K562 (cell line): Measurements from ENCODE around the gene HNRNPK. TPM values are rescaled to one million over a fixed set of nuclear protein-coding genes. Genes with fewer than 3 reads are reported as not detected.
A peak's percentile ranks its signal among the peaks of the same experiment; 100 is the strongest.

Experiments used
- BDP1 ChIP-seq: IDR thresholded peaks from 3 replicates; pipeline ENCODE4 v1.6.1; 2011; ENCODE audit not compliant: insufficient read length, insufficient read depth
- CEBPG ChIP-seq, 3 experiments: fragments of 200-800 bp in 1 of 3; sonication (Bioruptor generic) in 1 of 3; sonication (generic) in 1 of 3; formaldehyde crosslinking in 1 of 3; IDR thresholded peaks in 2 of 3; conservative IDR thresholded peaks in 1 of 3; 2 replicates each; pipeline versions ENCODE4 v1.6.1 to v1.8.0; 2016 to 2022; ENCODE audit warnings: missing compliant biosample characterization in 2 of 3, missing genetic modification characterization in 2 of 3, mild to moderate bottlenecking in 1 of 3, missing genetic modification reagents in 1 of 3
- COPS2 ChIP-seq: fragments of 450-650 bp; conservative IDR thresholded peaks from 2 replicates; pipeline ENCODE4 v1.6.1; 2016; ENCODE audit warnings: mild to moderate bottlenecking, moderate library complexity
- DACH1 ChIP-seq: fragments of 450-650 bp; IDR thresholded peaks from 2 replicates; pipeline ENCODE4 v1.6.1; 2018; ENCODE audit not compliant: partially characterized antibody
- ELF4 ChIP-seq: fragments of 450-650 bp; formaldehyde crosslinking; IDR thresholded peaks from 2 replicates; pipeline ENCODE4 v1.4.0; 2022; ENCODE audit warnings: missing genetic modification characterization
- GTF2A2 ChIP-seq: IDR thresholded peaks from 2 replicates; pipeline ENCODE4 v1.6.1; 2016; ENCODE audit warnings: mild to moderate bottlenecking, missing genetic modification characterization, missing compliant biosample characterization
- IRF2 ChIP-seq: sonication (generic); formaldehyde crosslinking; IDR thresholded peaks from 2 replicates; pipeline ENCODE4 v1.8.1; 2022; ENCODE audit warnings: mild to moderate bottlenecking, missing genetic modification reagents
- MED1 ChIP-seq: sonication (generic); formaldehyde crosslinking; IDR thresholded peaks from 2 replicates; pipeline ENCODE4 v1.8.1; 2023; ENCODE audit warnings: missing genetic modification reagents, borderline replicate concordance
- NFE2L1 ChIP-seq: fragments of 450-650 bp; IDR thresholded peaks from 2 replicates; pipeline ENCODE4 v1.6.1; 2016; ENCODE audit warnings: missing genetic modification characterization, low read depth, mild to moderate bottlenecking, missing compliant biosample characterization, moderate library complexity, borderline replicate concordance
- RBM39 ChIP-seq: fragments of 200-400 bp; formaldehyde crosslinking; optimal IDR thresholded peaks from 2 replicates; pipeline ENCODE3; 2018; ENCODE audit warnings: low read depth, low read length
- SFPQ ChIP-seq: fragments of 200-400 bp; formaldehyde crosslinking; IDR thresholded peaks from 2 replicates; pipeline ENCODE4 v1.6.1; 2017; ENCODE audit warnings: mild to moderate bottlenecking, low read depth, low read length, moderate library complexity
- SMAD1 ChIP-seq: fragments of 150-350 bp; IDR thresholded peaks from 2 replicates; pipeline ENCODE4 v1.6.1; 2014; ENCODE audit warnings: low read length, low read depth; ENCODE audit not compliant: partially characterized antibody
- SNIP1 ChIP-seq: fragments of 450-650 bp; IDR thresholded peaks from 2 replicates; pipeline ENCODE4 v1.7.1; 2017; ENCODE audit warnings: low read depth, mild to moderate bottlenecking
- USF1 ChIP-seq: sonication (generic); formaldehyde crosslinking; IDR thresholded peaks from 2 replicates; pipeline ENCODE4 v1.9.0; 2022; ENCODE audit warnings: mild to moderate bottlenecking, missing genetic modification reagents
- ZFP91 ChIP-seq: sonication (generic); formaldehyde crosslinking; IDR thresholded peaks from 2 replicates; pipeline ENCODE4 v1.8.0; 2022; ENCODE audit warnings: mild to moderate bottlenecking, missing genetic modification reagents
- ZNF263 ChIP-seq: sonication (generic); formaldehyde crosslinking; IDR thresholded peaks from 2 replicates; pipeline ENCODE4 v1.8.0; 2022; ENCODE audit warnings: mild to moderate bottlenecking, missing genetic modification reagents, borderline replicate concordance
- ZNF280A ChIP-seq: fragments of 450-650 bp; IDR thresholded peaks from 2 replicates; pipeline ENCODE4 v1.6.1; 2018; ENCODE audit warnings: mild to moderate bottlenecking, low read depth; ENCODE audit not compliant: partially characterized antibody
- polyA plus RNA-seq, 8 experiments: library from polyadenylated mRNA; depleted of rRNA in 4 of 8; stranded (reverse) in 5 of 8; unstranded in 3 of 8; fragments of >200 nt; fragmentation: Nextera tagmentation in 2 of 8; fragmentation: Illumina TruSeq in 1 of 8; extraction: Ambion mirVana in 2 of 8; extraction: Trizol in 1 of 8; gene quantifications; 2 replicates each; pipeline versions ENCODE4 v1.2.1 to v1.2.3, GENCODE V29; 2011 to 2014; ENCODE audit warnings: inconsistent platforms in 1 of 8, missing spikeins in 1 of 8
- total RNA-seq, 7 experiments: library from RNA; depleted of rRNA in 6 of 7; stranded (reverse); fragments of >200 nt in 6 of 7; fragmentation: Illumina TruSeq in 2 of 7; extraction: Trizol in 2 of 7; gene quantifications; 2 replicates each; pipeline versions ENCODE4 v1.2.1 to v1.2.3, GENCODE V29; 2011 to 2021; ENCODE audit warnings: low replicate concordance in 1 of 7
- TF ChIP-seq, protein P1 (sequence below): fragments of 250-450 bp; sonication (Bioruptor Pico); IDR thresholded peaks from 2 replicates; pipeline ENCODE4 v1.5.0; 2021; ENCODE audit warnings: mild to moderate bottlenecking, borderline replicate concordance

HNRNPK gene
- total and polyA plus RNA-seq, 9 of the 15 experiments (the other 6 are each of a cell fraction or from before 2014, with no cell fraction given) = 224 to 883 (median 618) TPM

DNA sequence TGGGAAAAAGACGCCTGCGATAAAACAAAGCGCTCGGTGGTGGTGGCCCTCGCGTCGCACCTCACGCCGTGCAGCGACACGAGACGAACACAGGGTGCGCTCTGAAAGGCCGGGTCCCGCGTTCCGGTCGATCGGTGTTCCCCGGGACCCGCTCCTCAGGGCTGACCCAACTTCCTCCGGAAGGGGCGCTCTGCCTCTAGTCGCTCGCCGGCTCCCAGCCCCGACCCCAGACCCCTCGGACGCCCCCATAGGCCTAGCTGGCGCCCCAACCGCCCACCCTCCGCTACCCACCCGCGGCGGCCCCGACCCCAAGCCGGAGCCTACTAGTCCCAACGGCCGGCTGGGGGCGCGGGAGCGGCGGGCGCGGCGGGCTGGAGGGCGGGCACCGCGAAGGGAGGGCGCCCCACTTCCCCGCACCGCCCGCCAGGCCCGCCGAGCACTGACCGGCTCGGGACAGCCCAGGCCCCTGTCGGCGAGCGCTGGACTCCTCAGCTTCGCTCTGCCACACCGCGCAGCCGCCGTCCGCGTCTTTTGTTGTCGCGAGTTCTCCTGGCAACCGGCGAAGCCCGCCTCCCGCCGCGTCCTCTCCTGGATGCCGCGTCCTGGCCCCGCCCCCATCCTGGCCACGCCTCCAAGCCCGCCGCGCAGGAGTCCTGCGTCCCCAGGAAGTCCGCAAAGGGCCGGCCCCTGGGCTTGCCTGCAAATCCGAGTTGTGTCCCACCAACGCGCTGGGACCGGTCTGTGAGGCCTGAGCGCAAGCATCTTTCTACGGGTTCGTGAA, 58.9 kb downstream of the HNRNPK start, which contains the start of gene KIF27 (continued):
- TF ChIP-seq COPS2 (no peak), NFE2L1 (tag) (no peak), ZFP91 (CRISPR knock-in tag) (no peak), USF1 (CRISPR knock-in tag) (no peak), ZNF263 (no peak; the same call in 1 of the 2 replicates), IRF2 (no peak), SFPQ (peak; percentile 83), SMAD1 (no peak), ZNF280A (no peak), RBM39 (no peak), MED1 (no peak), CEBPG (CRISPR knock-in tag; IDR thresholded peaks at IDR 0.05) (peak; percentile 37; the same call in 1 of the 2 replicates), CEBPG (tag; conservative IDR thresholded peaks at IDR 0.05 in 1 of 2, IDR thresholded peaks at IDR 0.05 in 1 of 2) (no peak), GTF2A2 (tag) (no peak), BDP1 (no peak), ELF4 (CRISPR knock-in tag) (no peak), SNIP1 (no peak), DACH1 (no peak)
- TF ChIP-seq, protein P1, sequence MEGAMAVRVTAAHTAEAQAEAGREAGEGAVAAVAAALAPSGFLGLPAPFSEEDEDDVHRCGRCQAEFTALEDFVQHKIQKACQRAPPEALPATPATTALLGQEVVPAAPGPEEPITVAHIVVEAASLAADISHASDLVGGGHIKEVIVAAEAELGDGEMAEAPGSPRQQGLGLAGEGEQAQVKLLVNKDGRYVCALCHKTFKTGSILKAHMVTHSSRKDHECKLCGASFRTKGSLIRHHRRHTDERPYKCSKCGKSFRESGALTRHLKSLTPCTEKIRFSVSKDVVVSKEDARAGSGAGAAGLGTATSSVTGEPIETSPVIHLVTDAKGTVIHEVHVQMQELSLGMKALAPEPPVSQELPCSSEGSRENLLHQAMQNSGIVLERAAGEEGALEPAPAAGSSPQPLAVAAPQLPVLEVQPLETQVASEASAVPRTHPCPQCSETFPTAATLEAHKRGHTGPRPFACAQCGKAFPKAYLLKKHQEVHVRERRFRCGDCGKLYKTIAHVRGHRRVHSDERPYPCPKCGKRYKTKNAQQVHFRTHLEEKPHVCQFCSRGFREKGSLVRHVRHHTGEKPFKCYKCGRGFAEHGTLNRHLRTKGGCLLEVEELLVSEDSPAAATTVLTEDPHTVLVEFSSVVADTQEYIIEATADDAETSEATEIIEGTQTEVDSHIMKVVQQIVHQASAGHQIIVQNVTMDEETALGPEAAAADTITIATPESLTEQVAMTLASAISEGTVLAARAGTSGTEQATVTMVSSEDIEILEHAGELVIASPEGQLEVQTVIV (CRISPR knock-in tag) = no peak
